GM12892 (cell line): ENCODE measurements around the gene MYLIP.

ENCODE experiments used
- POLR2A ChIP-seq: IDR thresholded peaks from 2 replicates; pipeline ENCODE4 v1.6.1; 2011; ENCODE audit warnings: low read depth, low read length, control low read depth
- POLR2AphosphoS5 ChIP-seq: IDR thresholded peaks from 2 replicates; pipeline ENCODE4 v1.6.1; 2011; ENCODE audit warnings: low read depth, low read length, control low read depth
- TAF1 ChIP-seq: IDR thresholded peaks from 2 replicates; pipeline ENCODE4 v1.6.1; 2011; ENCODE audit warnings: low read depth, mild to moderate bottlenecking, control low read depth, low read length, borderline replicate concordance

GRCh38 chr6:16160794-16161193 is 31.9 kb downstream of the MYLIP start:
- no peak for TF ChIP-seq POLR2AphosphoS5
- TF ChIP-seq POLR2A = no peak
- no peak for TF ChIP-seq TAF1
